SH-SY5Y (cell line): ENCODE measurements around the gene ANO8.

Source experiments
- GATA2 ChIP-seq: IDR thresholded peaks from 2 replicates; pipeline ENCODE4 v1.6.1; 2011; ENCODE audit warnings: mild to moderate bottlenecking, low read depth, low read length
- GATA3 ChIP-seq: IDR thresholded peaks from 2 replicates; pipeline ENCODE4 v1.6.1; 2011; ENCODE audit warnings: low read depth, mild to moderate bottlenecking, low read length, moderate library complexity

DNA sequence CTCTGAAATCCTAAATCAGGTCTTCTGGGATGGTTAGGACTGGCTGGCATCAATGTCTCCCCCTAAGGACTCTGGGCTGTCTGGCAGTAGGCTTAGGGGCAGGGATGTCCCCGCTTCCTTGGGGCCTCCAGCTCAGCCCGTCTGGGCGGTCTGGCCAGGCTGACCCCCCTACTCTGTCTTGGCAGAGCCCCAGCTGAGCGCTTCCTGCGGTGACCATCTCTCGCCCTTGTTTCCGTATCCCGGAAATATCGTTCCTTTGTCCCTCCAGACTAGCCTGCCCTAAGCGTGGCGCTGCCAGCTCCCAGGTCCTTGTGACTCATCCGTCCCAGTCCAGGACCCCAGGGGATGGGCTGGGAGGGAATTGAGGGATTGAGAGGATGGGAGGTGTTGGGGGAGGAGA, 14.0 kb upstream of the ANO8 start:
- TF ChIP-seq GATA2 (no peak), GATA3 (no peak)
